B cell (primary cell): ENCODE data around the gene PARP16. TPM values are rescaled to one million over a fixed set of nuclear protein-coding genes. Genes with fewer than 3 reads are reported as not detected.

Experiments used
- ATAC-seq: fragments of 200-7000 bp; cut with Tn5 transposase; one replicate; pipeline ENCODE4 v1.10.0; 2021; ENCODE audit warnings: low read depth, mild to moderate bottlenecking, moderate number of reproducible peaks, moderate library complexity
- CTCF ChIA-PET: fragments of 350-600 bp; sonication (Branson Sonifier 250); formaldehyde crosslinking; loops from one replicate; lab custom pipeline; 2021; ENCODE audit warnings: antibody characterized with exemption, inconsistent platforms; lab: Charles Lee
- POLR2A ChIA-PET: fragments of 350-600 bp; sonication (Branson Sonifier 250); formaldehyde crosslinking; loops from one replicate; lab custom pipeline; 2021; ENCODE audit warnings: antibody characterized with exemption; lab: Charles Lee
- DNase-seq: peaks from one replicate; pipeline ENCODE4 v3.0.0; 2013
- H2AFZ ChIP-seq: 2 replicates; pipeline ENCODE4 v1.6.1; 2012; ENCODE audit warnings: mild to moderate bottlenecking, low read depth, low read length; ENCODE audit not compliant: insufficient read depth, poor library complexity, severe bottlenecking
- H3K27ac ChIP-seq, 2 donors: 1 replicate in 1 of 2; 2 replicates in 1 of 2; pipeline ENCODE4 v1.5.1; 2012 to 2013; ENCODE audit warnings: low read length in 2 of 2, mild to moderate bottlenecking in 2 of 2, moderate library complexity in 1 of 2
- H3K27me3 ChIP-seq, 4 experiments: fragments of 200-600 bp in 1 of 4; sonication (generic) in 1 of 4; replicated peaks in 1 of 4; 1 replicate in 2 of 4; 2 replicates in 2 of 4; pipeline versions ENCODE4 v1.6.1 to v1.7.0; 2013 to 2016; ENCODE audit warnings: low read length in 3 of 4, mild to moderate bottlenecking in 2 of 4, mixed read lengths in 1 of 4, moderate library complexity in 1 of 4; ENCODE audit not compliant: insufficient read depth in 4 of 4, control insufficient read depth in 3 of 4; ENCODE audit errors: control extremely low read depth in 1 of 4
- H3K36me3 ChIP-seq, 2 experiments: replicated peaks in 1 of 2; 1 replicate in 1 of 2; 2 replicates in 1 of 2; pipeline versions ENCODE4 v1.6.1 to v1.7.1; 2013; ENCODE audit warnings: low read length in 1 of 2; ENCODE audit not compliant: insufficient read depth in 2 of 2, control insufficient read depth in 1 of 2; ENCODE audit errors: control extremely low read depth in 1 of 2, extremely low read depth in 1 of 2
- H3K4me1 ChIP-seq, 2 donors: fragments of 200-600 bp in 1 of 2; sonication (generic) in 1 of 2; 1 replicate in 1 of 2; 2 replicates in 1 of 2; pipeline versions ENCODE4 v1.5.1 to v1.6.1; 2013 to 2017; ENCODE audit warnings: low read length in 2 of 2; ENCODE audit not compliant: control insufficient read depth in 2 of 2, insufficient read depth in 2 of 2
- H3K4me2 ChIP-seq: replicated peaks from 2 replicates; pipeline ENCODE3; 2012; ENCODE audit warnings: mild to moderate bottlenecking, low read depth, low read length; ENCODE audit not compliant: poor library complexity, severe bottlenecking
- H3K4me3 ChIP-seq, 5 experiments: fragments of 200-600 bp in 1 of 5; sonication (generic) in 1 of 5; 1 replicate in 3 of 5; 2 replicates in 2 of 5; pipeline versions ENCODE4 v1.5.1 to v1.7.0; 2011 to 2016; ENCODE audit warnings: low read length in 4 of 5, mild to moderate bottlenecking in 4 of 5, low read depth in 2 of 5, control low read depth in 1 of 5, moderate library complexity in 1 of 5; ENCODE audit not compliant: insufficient read depth in 1 of 5; ENCODE audit errors: control extremely low read depth in 1 of 5, extremely low read depth in 1 of 5
- H3K79me2 ChIP-seq: fragments of 200-600 bp; sonication (generic); one replicate; pipeline ENCODE4 v1.6.0; 2016; ENCODE audit warnings: low read length; ENCODE audit not compliant: control insufficient read depth, insufficient read depth
- H3K9ac ChIP-seq: fragments of 200-600 bp; sonication (generic); 2 replicates; pipeline ENCODE4 v1.6.1; 2017; ENCODE audit warnings: mild to moderate bottlenecking, low read length, moderate library complexity
- H3K9me3 ChIP-seq, 3 donors: one replicate each; pipeline versions ENCODE4 v1.6.1 to v1.7.1; 2013; ENCODE audit warnings: low read length in 2 of 3; ENCODE audit not compliant: control insufficient read depth in 2 of 3, insufficient read depth in 1 of 3; ENCODE audit errors: control extremely low read depth in 1 of 3
- H4K20me1 ChIP-seq: 2 replicates; pipeline ENCODE4 v1.6.0; 2012; ENCODE audit warnings: mild to moderate bottlenecking, low read length; ENCODE audit not compliant: insufficient read depth, control insufficient read depth, poor library complexity, severe bottlenecking
- H3K27ac Mint-ChIP-seq: one replicate; pipeline ENCODE4 v1.8.0; 2021; ENCODE audit warnings: mixed read lengths
- H3K27me3 Mint-ChIP-seq: one replicate; pipeline ENCODE4 v1.8.0; 2021; ENCODE audit warnings: mixed read lengths
- H3K4me1 Mint-ChIP-seq: one replicate; pipeline ENCODE4 v1.8.0; 2021; ENCODE audit warnings: mixed read lengths
- H3K4me3 Mint-ChIP-seq: one replicate; pipeline ENCODE4 v1.8.0; 2021; ENCODE audit warnings: mixed read lengths
- H3K9me3 Mint-ChIP-seq: one replicate; pipeline ENCODE4 v1.8.0; 2022; ENCODE audit warnings: mixed read lengths; ENCODE audit not compliant: insufficient read depth
- EZH2 ChIP-seq: IDR thresholded peaks from 2 replicates; pipeline ENCODE4 v1.6.1; 2012; ENCODE audit warnings: borderline replicate concordance, low read depth, mild to moderate bottlenecking, moderate library complexity, low read length; ENCODE audit not compliant: insufficient read depth, poor library complexity, severe bottlenecking
- WGBS: methylation state at CpG from one replicate; pipeline ENCODE4 v1.1.5; 2013; ENCODE audit warnings: missing lambda C conversion rate; ENCODE audit not compliant: insufficient coverage; 5-methylcytosine and 5-hydroxymethylcytosine counted together
- intact Hi-C: fragments of 100-400 bp; cut with micrococcal nuclease; formaldehyde crosslinking; loops from one replicate; pipeline ENCODE4 v1.10.0; 2022
- polyA plus RNA-seq: library from polyadenylated mRNA; depleted of rRNA; stranded (reverse); fragments of >200 nt; gene quantifications from 2 replicates; pipeline ENCODE4 v1.2.3, GENCODE V29; 2012
- total RNA-seq, 2 donors: library from RNA; stranded (reverse); fragments of 120-200 nt in 1 of 2; gene quantifications; 1 replicate in 1 of 2; 2 replicates in 1 of 2; pipeline versions ENCODE4 v1.2.3 to v1.2.4, GENCODE V29; 2013 to 2022
- TF ChIP-seq, protein P1 (sequence below): fragments of 200-600 bp; IDR thresholded peaks from one replicate; pipeline ENCODE4 v1.8.0; 2022; ENCODE audit warnings: antibody characterized with exemption, mild to moderate bottlenecking

The PARP16 gene
- total and polyA plus RNA-seq, 2 donors (not counting 1 experiment from before 2014, with no cell fraction given) = 18.2 to 19.1 TPM

DNA sequence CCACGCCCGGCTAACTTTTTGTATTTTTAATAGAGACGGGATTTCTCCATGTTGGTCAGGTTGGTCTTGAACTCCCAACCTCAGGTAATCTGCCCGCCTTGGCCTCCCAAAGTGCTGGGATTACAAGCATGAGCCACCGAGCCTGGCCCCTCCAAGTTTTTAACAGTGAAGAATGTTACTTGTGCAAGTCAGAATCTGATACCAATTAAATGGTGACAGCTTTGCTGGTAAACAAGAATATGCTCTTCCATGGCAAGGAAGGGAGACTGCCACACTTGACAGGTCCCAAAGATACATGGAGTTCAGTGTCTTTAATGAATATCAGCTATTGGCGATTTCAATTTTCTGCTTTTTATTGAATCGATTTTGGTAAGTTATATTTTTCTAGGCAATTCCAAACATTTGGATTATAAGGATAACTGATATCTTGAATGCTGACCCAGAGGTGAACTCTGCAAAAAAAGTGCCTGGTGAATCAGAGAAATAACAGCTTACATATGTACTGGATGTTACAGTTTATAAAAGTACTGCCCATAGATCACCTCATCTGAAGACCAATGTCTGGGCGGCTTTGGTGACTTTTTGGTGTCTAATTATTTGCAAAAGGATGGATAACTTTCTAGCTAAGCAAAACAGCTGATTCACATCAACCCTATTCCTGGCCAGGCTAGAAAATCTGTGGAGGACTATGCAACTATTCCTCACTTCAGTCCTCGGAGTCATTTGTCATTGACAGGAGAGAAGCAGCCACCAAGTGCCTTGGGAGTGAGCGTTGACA, 1.2 kb downstream of the PARP16 start:
- Mint-ChIP-seq H3K27me3 (no peaks in the 10 kb centered on the region), H3K27ac (peak overlapping the region; percentile 89), H3K4me3 (peak overlapping the region; percentile 89), H3K4me1 (peaks cover 37% of the 10 kb centered on the region), H3K9me3 (no peaks in the 10 kb centered on the region)
- no peak for TF ChIP-seq EZH2
- TF ChIP-seq, protein P1, sequence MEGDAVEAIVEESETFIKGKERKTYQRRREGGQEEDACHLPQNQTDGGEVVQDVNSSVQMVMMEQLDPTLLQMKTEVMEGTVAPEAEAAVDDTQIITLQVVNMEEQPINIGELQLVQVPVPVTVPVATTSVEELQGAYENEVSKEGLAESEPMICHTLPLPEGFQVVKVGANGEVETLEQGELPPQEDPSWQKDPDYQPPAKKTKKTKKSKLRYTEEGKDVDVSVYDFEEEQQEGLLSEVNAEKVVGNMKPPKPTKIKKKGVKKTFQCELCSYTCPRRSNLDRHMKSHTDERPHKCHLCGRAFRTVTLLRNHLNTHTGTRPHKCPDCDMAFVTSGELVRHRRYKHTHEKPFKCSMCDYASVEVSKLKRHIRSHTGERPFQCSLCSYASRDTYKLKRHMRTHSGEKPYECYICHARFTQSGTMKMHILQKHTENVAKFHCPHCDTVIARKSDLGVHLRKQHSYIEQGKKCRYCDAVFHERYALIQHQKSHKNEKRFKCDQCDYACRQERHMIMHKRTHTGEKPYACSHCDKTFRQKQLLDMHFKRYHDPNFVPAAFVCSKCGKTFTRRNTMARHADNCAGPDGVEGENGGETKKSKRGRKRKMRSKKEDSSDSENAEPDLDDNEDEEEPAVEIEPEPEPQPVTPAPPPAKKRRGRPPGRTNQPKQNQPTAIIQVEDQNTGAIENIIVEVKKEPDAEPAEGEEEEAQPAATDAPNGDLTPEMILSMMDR = no peak
- H3K9me3 ChIP-seq = no peaks in the 10 kb centered on the region
- no peaks in the 10 kb centered on the region for H4K20me1 ChIP-seq
- peak overlapping the region; percentile 87 for H3K9ac ChIP-seq
- DNase-seq (no peak), ATAC-seq (no peak)
- H3K36me3 ChIP-seq = no peaks in the 10 kb centered on the region
- POLR2A ChIA-PET = interaction anchor here (0.5 to 3.1 kb wide), 10 partner anchors 10 to 1845 kb away, joined by 3 to 34 read pairs (median 7); partner anchors contain the start of genes CLPX, PDCD7, RNU5A-1 and RNU5B-1
- peak overlapping the region; percentile 99 for H2AFZ ChIP-seq
- H3K27ac ChIP-seq = no peak overlapping the region
- no peaks in the 10 kb centered on the region for H3K27me3 ChIP-seq
- peaks cover 39% of the 10 kb centered on the region for H3K79me2 ChIP-seq
- H3K4me3 ChIP-seq = peak overlapping the region; percentile 67 to 89 (median 84)
- H3K4me1 ChIP-seq = peaks cover 18 to 19% of the 10 kb centered on the region in 2 donors
- CTCF ChIA-PET = interaction anchor here (0.6 to 3.1 kb wide), 8 partner anchors 12 to 296 kb away, joined by 3 to 25 read pairs (median 4); partner anchors contain the start of genes CLPX, RNU5B-1 and SPG21
- intact Hi-C loops = loop anchor here (1.0 to 5.0 kb wide), 4 partner anchors 19 to 1123 kb away; partner anchors contain the start of genes CLPX, PPIB and RNU5B-1
- peak overlapping the region; percentile 90 for H3K4me2 ChIP-seq
- whole genome bisulfite sequencing = 82% methylated on average over 6 of the region's 10 CpGs

DNA sequence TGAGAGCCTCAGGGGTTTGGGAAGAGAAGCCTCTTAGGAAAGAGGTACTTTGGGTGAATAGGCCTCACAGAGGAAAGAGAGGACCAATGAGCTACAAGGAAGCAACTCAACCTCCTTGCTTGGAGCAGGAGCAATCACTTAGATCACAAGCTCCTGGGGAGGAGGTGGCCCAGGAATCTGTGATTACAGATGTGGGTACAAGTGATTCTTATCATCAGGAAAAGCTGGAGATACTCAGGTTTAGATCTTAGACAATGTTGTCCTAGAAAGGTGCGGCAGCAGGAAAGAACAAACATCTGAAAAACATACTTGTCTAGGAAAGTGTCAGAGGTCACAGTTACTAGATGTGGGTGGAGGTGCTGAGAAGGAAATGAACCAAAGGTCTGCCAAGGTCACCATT, 8.2 kb downstream of the PARP16 start:
- Histone ChIP-seq H3K27me3 (no peaks in the 10 kb centered on the region), H3K4me3 (no peak overlapping the region), H2AFZ (no peak overlapping the region), H3K9ac (no peak overlapping the region), H3K4me2 (no peak overlapping the region), H4K20me1 (peaks cover 4% of the 10 kb centered on the region), H3K9me3 (no peaks in the 10 kb centered on the region), H3K4me1 (no peaks in the 10 kb centered on the region), H3K79me2 (peaks cover 27% of the 10 kb centered on the region), H3K27ac (no peak overlapping the region), H3K36me3 (no peaks in the 10 kb centered on the region)
- ChIA-PET POLR2A (no interaction called here), CTCF (interaction anchor here (2.0 kb wide), 1 partner anchor 8 kb away, joined by 5 read pairs; the partner anchor contains the start of gene PARP16)
- Mint-ChIP-seq H3K27me3 (no peaks in the 10 kb centered on the region), H3K4me3 (no peak overlapping the region), H3K9me3 (no peaks in the 10 kb centered on the region), H3K27ac (no peak overlapping the region), H3K4me1 (peaks cover 7% of the 10 kb centered on the region)
- no peak for ATAC-seq
- intact Hi-C loops = no loop called here
- TF ChIP-seq, protein P1 = no peak
- no peak for TF ChIP-seq EZH2
- 100% methylated on average over 1 of the region's 1 CpG for WGBS
- no peak for DNase-seq
